ENCODE results near the gene CRABP2. TPM values are rescaled to one million over a fixed set of nuclear protein-coding genes. Genes with fewer than 3 reads are reported as not detected.

Gene CRABP2
- total RNA-seq, 1 donor from 2014 or later, result 2.4 TPM

DNA sequence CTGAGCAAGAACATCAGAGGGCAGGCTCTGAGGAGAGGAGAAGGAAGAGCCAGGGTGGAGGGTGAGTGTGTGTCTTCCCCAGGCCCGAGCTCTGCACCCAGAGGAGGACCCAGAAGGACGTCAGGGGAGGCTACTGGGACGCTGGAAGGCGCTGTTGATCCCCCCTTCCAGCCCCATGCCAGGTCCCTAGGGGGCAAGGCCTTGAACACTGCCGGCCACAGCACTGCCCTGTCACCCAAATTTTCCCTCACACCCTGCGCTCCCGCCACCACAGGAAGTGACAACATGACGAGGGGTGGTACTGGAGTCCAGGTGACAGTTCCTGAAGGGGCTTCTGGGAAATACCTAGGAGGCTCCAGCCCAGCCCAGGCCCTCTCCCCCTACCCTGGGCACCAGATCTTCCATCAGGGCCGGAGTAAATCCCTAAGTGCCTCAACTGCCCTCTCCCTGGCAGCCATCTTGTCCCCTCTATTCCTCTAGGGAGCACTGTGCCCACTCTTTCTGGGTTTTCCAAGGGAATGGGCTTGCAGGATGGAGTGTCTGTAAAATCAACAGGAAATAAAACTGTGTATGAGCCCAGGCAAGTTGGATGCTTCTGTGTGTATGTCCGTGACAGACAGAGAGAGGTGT lies 46.3 kb downstream of the CRABP2 start:
- no peak overlapping the region for H3K27ac Mint-ChIP-seq (ENCODE audit: unreplicated experiment)
- peaks cover 54% of the 10 kb centered on the region for H3K4me1 Mint-ChIP-seq (ENCODE audit: low read depth, unreplicated experiment)

DNA sequence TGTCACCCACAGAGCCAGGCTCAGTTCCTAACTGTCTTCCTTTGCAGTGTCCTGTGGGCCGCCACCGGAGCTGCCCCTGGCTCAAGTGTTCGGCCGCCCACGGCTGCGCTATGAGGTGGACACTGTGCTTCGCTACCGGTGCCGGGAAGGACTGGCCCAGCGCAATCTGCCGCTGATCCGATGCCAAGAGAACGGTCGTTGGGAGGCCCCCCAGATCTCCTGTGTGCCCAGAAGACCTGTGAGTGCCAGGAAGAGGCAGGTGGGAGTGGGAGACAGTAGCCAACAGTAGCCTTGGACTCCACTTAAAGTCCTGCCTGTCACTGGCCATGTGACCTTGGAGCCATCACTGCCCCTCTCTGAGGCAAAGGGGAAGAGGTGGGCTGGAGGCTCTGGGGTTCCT lies 46.9 kb downstream of the CRABP2 start:
- peaks cover 53% of the 10 kb centered on the region for H3K4me1 Mint-ChIP-seq (ENCODE audit: low read depth, unreplicated experiment)
- TF ChIP-seq, protein P1, sequence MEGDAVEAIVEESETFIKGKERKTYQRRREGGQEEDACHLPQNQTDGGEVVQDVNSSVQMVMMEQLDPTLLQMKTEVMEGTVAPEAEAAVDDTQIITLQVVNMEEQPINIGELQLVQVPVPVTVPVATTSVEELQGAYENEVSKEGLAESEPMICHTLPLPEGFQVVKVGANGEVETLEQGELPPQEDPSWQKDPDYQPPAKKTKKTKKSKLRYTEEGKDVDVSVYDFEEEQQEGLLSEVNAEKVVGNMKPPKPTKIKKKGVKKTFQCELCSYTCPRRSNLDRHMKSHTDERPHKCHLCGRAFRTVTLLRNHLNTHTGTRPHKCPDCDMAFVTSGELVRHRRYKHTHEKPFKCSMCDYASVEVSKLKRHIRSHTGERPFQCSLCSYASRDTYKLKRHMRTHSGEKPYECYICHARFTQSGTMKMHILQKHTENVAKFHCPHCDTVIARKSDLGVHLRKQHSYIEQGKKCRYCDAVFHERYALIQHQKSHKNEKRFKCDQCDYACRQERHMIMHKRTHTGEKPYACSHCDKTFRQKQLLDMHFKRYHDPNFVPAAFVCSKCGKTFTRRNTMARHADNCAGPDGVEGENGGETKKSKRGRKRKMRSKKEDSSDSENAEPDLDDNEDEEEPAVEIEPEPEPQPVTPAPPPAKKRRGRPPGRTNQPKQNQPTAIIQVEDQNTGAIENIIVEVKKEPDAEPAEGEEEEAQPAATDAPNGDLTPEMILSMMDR (IDR thresholded peaks at IDR 0.05; ENCODE audit: partially characterized antibody, unreplicated experiment), result no peak

More for the DNA sequence above, 46.3 kb downstream of the CRABP2 start:
- Mint-ChIP-seq H3K27me3 (ENCODE audit: unreplicated experiment) (peaks cover 19% of the 10 kb centered on the region), H3K4me3 (ENCODE audit: unreplicated experiment) (peak overlapping the region; percentile 75), H3K9me3 (ENCODE audit: unreplicated experiment) (peaks cover 12% of the 10 kb centered on the region), H3K36me3 (ENCODE audit: unreplicated experiment) (no peaks in the 10 kb centered on the region)
- no peak for DNase-seq
- TF ChIP-seq, protein P1 (IDR thresholded peaks at IDR 0.05; ENCODE audit: partially characterized antibody, unreplicated experiment), result no peak

DNA sequence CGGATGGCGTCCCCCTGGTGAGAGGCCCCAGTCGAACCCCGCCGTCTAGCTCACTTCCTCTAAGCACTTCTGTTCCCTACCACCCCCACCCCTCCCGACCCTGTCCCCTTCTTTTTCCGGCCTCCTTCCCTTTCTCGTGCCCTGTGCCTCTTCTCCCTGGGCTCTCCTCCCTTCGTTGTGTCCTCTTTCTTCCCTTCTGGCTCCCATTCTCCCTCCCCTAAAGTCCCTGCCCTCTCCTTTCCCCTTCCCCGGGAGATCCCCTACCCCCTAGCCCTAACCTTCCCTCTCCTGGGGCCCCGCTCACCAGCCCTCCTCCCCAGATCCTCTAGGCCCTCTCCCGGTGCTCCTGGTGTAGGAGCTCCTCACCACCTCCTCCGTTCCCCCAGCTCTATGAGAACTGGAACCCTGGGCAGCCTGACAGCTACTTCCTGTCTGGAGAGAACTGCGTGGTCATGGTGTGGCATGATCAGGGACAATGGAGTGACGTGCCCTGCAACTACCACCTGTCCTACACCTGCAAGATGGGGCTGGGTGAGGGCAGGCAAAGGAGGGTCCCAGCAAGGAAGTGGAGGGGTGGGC lies 47.6 kb downstream of the CRABP2 start:
- peak overlapping the region; percentile 52 for H3K27ac Mint-ChIP-seq (ENCODE audit: unreplicated experiment)
- TF ChIP-seq, protein P1 (IDR thresholded peaks at IDR 0.05; ENCODE audit: partially characterized antibody, unreplicated experiment), result no peak
- peaks cover 14% of the 10 kb centered on the region for H3K9me3 Mint-ChIP-seq (ENCODE audit: unreplicated experiment)
- H3K36me3 Mint-ChIP-seq (ENCODE audit: unreplicated experiment), result no peaks in the 10 kb centered on the region
- peaks cover 21% of the 10 kb centered on the region for H3K27me3 Mint-ChIP-seq (ENCODE audit: unreplicated experiment)
- no peak overlapping the region for H3K4me3 Mint-ChIP-seq (ENCODE audit: unreplicated experiment)
- peaks cover 53% of the 10 kb centered on the region for H3K4me1 Mint-ChIP-seq (ENCODE audit: low read depth, unreplicated experiment)
- no peak for DNase-seq

More for the DNA sequence above, 46.9 kb downstream of the CRABP2 start:
- Mint-ChIP-seq H3K27ac (ENCODE audit: unreplicated experiment) (no peak overlapping the region), H3K27me3 (ENCODE audit: unreplicated experiment) (peaks cover 19% of the 10 kb centered on the region), H3K4me3 (ENCODE audit: unreplicated experiment) (no peak overlapping the region), H3K36me3 (ENCODE audit: unreplicated experiment) (no peaks in the 10 kb centered on the region), H3K9me3 (ENCODE audit: unreplicated experiment) (peaks cover 12% of the 10 kb centered on the region)
- no peak for DNase-seq

DNA sequence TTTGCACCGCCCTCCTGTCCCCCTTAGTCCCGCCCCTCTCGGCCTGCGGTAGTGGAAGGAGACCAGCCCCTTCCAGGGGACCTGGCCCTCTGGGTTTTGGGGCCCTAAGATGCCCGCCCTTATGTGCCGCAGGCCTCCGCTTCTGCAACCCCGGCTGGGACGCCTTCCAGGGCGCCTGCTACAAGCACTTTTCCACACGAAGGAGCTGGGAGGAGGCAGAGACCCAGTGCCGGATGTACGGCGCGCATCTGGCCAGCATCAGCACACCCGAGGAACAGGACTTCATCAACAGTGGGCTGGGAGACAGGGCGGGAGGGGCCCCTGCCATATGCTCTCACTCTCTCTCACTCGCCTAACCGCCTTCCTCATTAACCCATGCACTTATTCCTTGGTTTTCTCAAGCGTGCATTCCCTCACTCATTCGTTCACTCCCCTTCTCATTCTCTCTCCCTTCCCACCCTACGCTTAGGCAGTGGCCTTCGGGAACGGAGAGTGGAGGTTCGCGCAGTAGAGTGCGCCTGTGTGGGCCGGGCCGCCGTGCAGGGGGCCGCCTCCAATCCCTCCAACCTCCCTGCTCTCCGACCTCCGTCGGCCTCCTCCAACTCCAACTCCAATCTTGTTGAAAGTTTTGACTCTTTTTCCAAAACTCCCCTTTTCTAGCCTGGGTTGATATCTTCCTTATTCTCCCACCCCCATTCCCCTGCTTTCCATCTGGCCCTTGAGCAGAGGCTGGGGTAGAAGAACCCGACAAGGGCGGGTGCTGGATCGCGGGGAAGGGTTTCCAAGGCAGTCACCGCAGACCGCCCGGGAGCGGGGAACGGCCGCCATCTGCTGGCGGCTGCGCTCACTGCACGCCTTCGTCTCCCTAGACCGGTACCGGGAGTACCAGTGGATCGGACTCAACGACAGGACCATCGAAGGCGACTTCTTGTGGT lies 48.3 kb downstream of the CRABP2 start:
- Mint-ChIP-seq H3K4me1 (ENCODE audit: low read depth, unreplicated experiment) (peaks cover 51% of the 10 kb centered on the region), H3K36me3 (ENCODE audit: unreplicated experiment) (no peaks in the 10 kb centered on the region), H3K27ac (ENCODE audit: unreplicated experiment) (no peak overlapping the region), H3K27me3 (ENCODE audit: unreplicated experiment) (peaks cover 22% of the 10 kb centered on the region), H3K9me3 (ENCODE audit: unreplicated experiment) (peaks cover 15% of the 10 kb centered on the region), H3K4me3 (ENCODE audit: unreplicated experiment) (peak overlapping the region; percentile 81)
- TF ChIP-seq, protein P1 (IDR thresholded peaks at IDR 0.05; ENCODE audit: partially characterized antibody, unreplicated experiment), result peak; percentile 88
- peak; percentile 80 for DNase-seq

Measured in glutamatergic neuron (in vitro differentiated cells).